ENCODE data around the gene KCNC1. TPM values are rescaled to one million over a fixed set of nuclear protein-coding genes. Genes with fewer than 3 reads are reported as not detected.
A peak's percentile ranks its signal among the peaks of the same experiment; 100 is the strongest.

The KCNC1 gene
- total RNA-seq, 4 donors from 2014 or later, result 0.14 TPM; not detected in 3

GRCh38 chr11:17760102-17761029 is 25.8 kb downstream of the KCNC1 start:
- H3K4me1 ChIP-seq, result no peaks in the 10 kb centered on the region
- H3K36me3 ChIP-seq, result no peaks in the 10 kb centered on the region
- DNase-seq, result peak; percentile 69
- no peaks in the 10 kb centered on the region for H3K27me3 ChIP-seq
- in situ Hi-C loops (cut with MboI; ENCODE audit: low pct_ligation_motif_present in 1 of 4, low pct_unique_long_range_greater_than_20kb in 1 of 4, low sequenced_read_pairs in 3 of 4), result no loop called here
- H3K9me3 ChIP-seq, result no peaks in the 10 kb centered on the region
- no peak for TF ChIP-seq POLR2AphosphoS5 (IDR thresholded peaks at IDR 0.05)
- TF ChIP-seq CTCF (IDR thresholded peaks at IDR 0.05), result peak; percentile 38 to 81 (median 56)
- no peak overlapping the region for H3K4me3 ChIP-seq
- intact Hi-C loops (cut with DNase I; ENCODE audit: low total_unique reads), result no loop called here
- no peak overlapping the region for H3K27ac ChIP-seq
- WGBS, 2 donors (ENCODE audit: low coverage in 1 of 2), result 39 to 59% methylated on average over 5 to 23 of the region's 23 CpGs

GRCh38 chr11:17762309-17762974 is 27.9 kb downstream of the KCNC1 start:
- H3K27me3 ChIP-seq, result no peaks in the 10 kb centered on the region
- no peak overlapping the region for H3K27ac ChIP-seq
- TF ChIP-seq POLR2A (IDR thresholded peaks at IDR 0.05) (no peak), CTCF (IDR thresholded peaks at IDR 0.05) (no peak), EP300 (IDR thresholded peaks at IDR 0.05; ENCODE audit: low read depth) (no peak), POLR2AphosphoS5 (IDR thresholded peaks at IDR 0.05) (no peak)
- no peak for DNase-seq
- 85% methylated on average over 17 of the region's 17 CpGs; no CpG with 5 or more reads in 1 of the 2 donors for WGBS, 2 donors (ENCODE audit: low coverage in 1 of 2)
- in situ Hi-C loops (cut with MboI; ENCODE audit: low pct_ligation_motif_present in 1 of 4, low pct_unique_long_range_greater_than_20kb in 1 of 4, low sequenced_read_pairs in 3 of 4) (no loop called here), intact Hi-C loops (cut with DNase I; ENCODE audit: low total_unique reads) (no loop called here)
- no peaks in the 10 kb centered on the region for H3K4me1 ChIP-seq
- H3K36me3 ChIP-seq, result no peaks in the 10 kb centered on the region
- no peak overlapping the region for H3K4me3 ChIP-seq
- H3K9me3 ChIP-seq, result no peaks in the 10 kb centered on the region

- Histone ChIP-seq H3K4me1 (no peaks in the 10 kb centered on the region), H3K36me3 (no peaks in the 10 kb centered on the region), H3K27me3 (no peaks in the 10 kb centered on the region), H3K9me3 (no peaks in the 10 kb centered on the region), H3K4me3 (no peak overlapping the region), H3K27ac (no peak overlapping the region)
- WGBS, 2 donors (ENCODE audit: low coverage in 1 of 2), result 84% methylated on average over 7 of the region's 7 CpGs; no CpG with 5 or more reads in 1 of the 2 donors
- in situ Hi-C loops (cut with MboI; ENCODE audit: low pct_ligation_motif_present in 1 of 4, low pct_unique_long_range_greater_than_20kb in 1 of 4, low sequenced_read_pairs in 3 of 4), result no loop called here
- no peak for DNase-seq
- intact Hi-C loops (cut with DNase I; ENCODE audit: low total_unique reads), result no loop called here
- TF ChIP-seq EP300 (IDR thresholded peaks at IDR 0.05; ENCODE audit: low read depth), result no peak
- no peak for TF ChIP-seq CTCF (IDR thresholded peaks at IDR 0.05)
- TF ChIP-seq POLR2A (IDR thresholded peaks at IDR 0.05), result no peak
- no peak for TF ChIP-seq POLR2AphosphoS5 (IDR thresholded peaks at IDR 0.05)
Observed at GRCh38 chr11:17763244-17763643, 28.7 kb downstream of the KCNC1 start.

- no peaks in the 10 kb centered on the region for H3K4me1 ChIP-seq
- no peak overlapping the region for H3K4me3 ChIP-seq
- H3K27ac ChIP-seq, result no peak overlapping the region
- DNase-seq, result no peak
- no peaks in the 10 kb centered on the region for H3K9me3 ChIP-seq
- intact Hi-C loops (cut with DNase I; ENCODE audit: low total_unique reads) (no loop called here), in situ Hi-C loops (cut with MboI; ENCODE audit: low pct_ligation_motif_present in 1 of 4, low pct_unique_long_range_greater_than_20kb in 1 of 4, low sequenced_read_pairs in 3 of 4) (no loop called here)
- no peaks in the 10 kb centered on the region for H3K27me3 ChIP-seq
- TF ChIP-seq POLR2A (IDR thresholded peaks at IDR 0.05) (no peak), POLR2AphosphoS5 (IDR thresholded peaks at IDR 0.05) (no peak), CTCF (IDR thresholded peaks at IDR 0.05) (no peak), EP300 (IDR thresholded peaks at IDR 0.05; ENCODE audit: low read depth) (no peak)
- 62% methylated on average over 3 of the region's 3 CpGs; no CpG with 5 or more reads in 1 of the 2 donors for whole genome bisulfite sequencing, 2 donors (ENCODE audit: low coverage in 1 of 2)
- no peaks in the 10 kb centered on the region for H3K36me3 ChIP-seq
Observed at GRCh38 chr11:17763703-17764102, 29.1 kb downstream of the KCNC1 start.
